ENCODE results near the gene TNFRSF12A.
"Not testable (repeated sequence)": the region's sequence is repeated elsewhere in the genome, so short reads cannot be mapped to it uniquely, and the experiment has no call there.

The TNFRSF12A gene

DNA sequence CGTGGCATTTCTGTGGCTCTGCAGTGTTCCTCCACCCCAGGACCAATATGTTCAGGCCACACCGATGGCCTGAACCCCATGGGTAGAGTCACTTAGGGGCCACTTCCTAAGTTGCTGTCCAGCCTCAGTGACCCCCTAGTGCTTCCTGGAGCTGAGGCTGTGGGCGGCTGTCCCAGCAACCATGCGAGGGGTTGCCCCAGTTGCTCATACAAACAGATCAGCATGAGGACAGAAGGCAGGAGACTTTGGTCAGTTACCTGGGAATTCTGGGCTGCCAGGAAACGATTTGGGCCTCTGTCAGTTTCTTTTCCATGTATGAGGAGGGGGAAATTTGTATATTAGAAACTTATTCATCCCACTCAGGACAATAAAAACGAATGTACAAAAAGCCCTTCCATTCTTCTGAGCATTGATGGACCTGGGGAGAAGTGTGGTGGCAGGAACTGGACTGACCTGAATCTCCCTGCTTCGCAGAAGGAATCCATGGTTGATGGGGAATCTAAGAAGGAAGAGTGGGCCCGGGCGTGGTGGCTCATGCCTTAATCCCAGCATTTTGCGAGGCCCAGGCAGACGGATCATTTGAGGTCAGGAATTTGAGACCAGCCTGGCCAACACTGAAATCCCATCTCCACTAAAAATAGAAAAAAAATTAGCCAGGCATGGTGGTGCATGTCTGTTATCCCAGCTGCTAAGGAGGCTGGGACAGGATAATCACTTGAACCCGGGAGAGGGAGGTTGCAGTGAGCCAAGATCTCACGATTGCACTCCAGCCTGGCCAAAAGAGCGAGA, 40.4 kb downstream of the TNFRSF12A start:
- Histone ChIP-seq H3K4me3 (ENCODE audit: low read depth in 1 of 5, low read length in 5 of 5) (peak overlapping the region in 2 of 5 donors; percentile 22 to 80), H3K4me1 (ENCODE audit: control insufficient read depth in 5 of 5, insufficient read depth in 5 of 5, low read length in 5 of 5) (peaks cover 3 to 36% (median 29%) of the 10 kb centered on the region in 5 donors), H3K9me3 (ENCODE audit: control insufficient read depth in 5 of 5, low read length in 5 of 5) (no peaks in the 10 kb centered on the region), H3K9ac (ENCODE audit: low read length in 5 of 5) (peak overlapping the region in 2 of 5 donors; percentile 60 to 79), H3K36me3 (ENCODE audit: control insufficient read depth in 5 of 5, insufficient read depth in 5 of 5, low read length in 5 of 5) (no peaks in the 10 kb centered on the region), H3K27ac (ENCODE audit: low read depth, low read length) (no peak overlapping the region), H3K27me3 (ENCODE audit: control insufficient read depth in 5 of 5, insufficient read depth in 4 of 5, low read length in 5 of 5) (no peaks in the 10 kb centered on the region)

DNA sequence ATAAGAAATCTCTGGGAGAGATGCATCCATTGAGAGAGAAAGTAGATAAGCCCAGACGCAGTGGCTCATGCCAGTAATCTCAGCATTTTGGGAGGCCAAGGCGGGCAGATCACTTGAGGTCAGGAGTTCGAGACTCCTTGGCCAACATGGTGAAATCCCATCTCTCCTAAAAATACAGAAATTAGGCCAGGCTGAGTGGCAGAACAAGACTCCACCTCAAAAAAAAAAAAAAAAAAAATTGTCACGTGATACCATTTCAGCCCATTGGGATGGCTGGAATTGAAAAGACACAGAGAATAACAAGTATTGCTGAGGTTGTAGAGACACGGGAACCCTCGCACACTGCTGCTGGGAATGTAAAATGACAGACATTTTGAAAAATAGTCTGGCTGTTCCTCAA, 42.4 kb downstream of the TNFRSF12A start:
- no peaks in the 10 kb centered on the region for H3K27me3 ChIP-seq (ENCODE audit: control insufficient read depth in 5 of 5, insufficient read depth in 4 of 5, low read length in 5 of 5)
- no peak overlapping the region for H3K9ac ChIP-seq (ENCODE audit: low read length in 5 of 5)
- no peak overlapping the region for H3K4me3 ChIP-seq (ENCODE audit: low read depth in 1 of 5, low read length in 5 of 5)
- no peak overlapping the region for H3K27ac ChIP-seq (ENCODE audit: low read depth, low read length)
- H3K9me3 ChIP-seq (ENCODE audit: control insufficient read depth in 5 of 5, low read length in 5 of 5): no peaks in the 10 kb centered on the region
- H3K36me3 ChIP-seq (ENCODE audit: control insufficient read depth in 5 of 5, insufficient read depth in 5 of 5, low read length in 5 of 5): peaks cover 0 to 4% (median 0%) of the 10 kb centered on the region in 5 donors
- H3K4me1 ChIP-seq (ENCODE audit: control insufficient read depth in 5 of 5, insufficient read depth in 5 of 5, low read length in 5 of 5): peaks cover 3 to 55% (median 31%) of the 10 kb centered on the region in 5 donors

DNA sequence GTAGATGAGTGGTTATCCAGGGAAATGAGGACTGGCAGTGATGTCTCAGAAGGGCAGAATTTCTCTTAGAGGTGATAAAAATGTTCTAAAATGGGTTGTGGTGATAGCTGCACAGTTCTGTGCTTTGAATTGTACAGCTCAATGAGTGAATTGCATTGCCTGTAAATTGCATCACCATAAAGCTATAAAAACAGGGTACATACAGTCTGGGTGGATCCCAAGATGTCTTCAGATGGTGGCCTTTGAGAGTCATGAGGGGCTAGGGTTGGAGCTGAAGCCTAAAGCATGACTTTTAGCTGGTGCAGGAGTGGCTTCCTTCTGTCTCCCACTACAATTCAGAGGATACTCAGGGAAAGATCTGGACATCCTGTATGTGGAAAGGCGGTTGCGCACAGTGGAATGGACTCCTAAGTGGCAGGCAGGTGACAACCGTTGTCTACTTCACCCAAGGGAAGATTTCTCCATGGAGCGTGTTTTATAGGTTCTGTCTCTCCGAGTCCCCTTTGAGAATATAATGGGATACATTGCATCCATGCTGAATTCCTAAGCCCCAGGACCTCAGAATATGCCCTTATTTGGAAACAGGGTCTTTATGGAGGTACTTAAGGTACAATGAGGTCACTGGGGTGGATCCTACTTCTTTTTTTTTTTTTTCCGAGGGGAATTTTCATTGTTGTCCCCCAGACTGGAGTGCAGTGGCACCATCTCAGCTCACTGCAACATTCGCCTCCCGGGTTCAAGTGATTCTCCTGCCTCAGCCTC, 43.6 kb downstream of the TNFRSF12A start:
- Histone ChIP-seq H3K36me3 (ENCODE audit: control insufficient read depth in 5 of 5, insufficient read depth in 5 of 5, low read length in 5 of 5) (peaks cover 0 to 15% (median 4%) of the 10 kb centered on the region in 5 donors), H3K27me3 (ENCODE audit: control insufficient read depth in 5 of 5, insufficient read depth in 4 of 5, low read length in 5 of 5) (no peaks in the 10 kb centered on the region), H3K4me1 (ENCODE audit: control insufficient read depth in 5 of 5, insufficient read depth in 5 of 5, low read length in 5 of 5) (peaks cover 3 to 53% (median 22%) of the 10 kb centered on the region in 5 donors), H3K4me3 (ENCODE audit: low read depth in 1 of 5, low read length in 5 of 5) (no peak overlapping the region), H3K9me3 (ENCODE audit: control insufficient read depth in 5 of 5, low read length in 5 of 5) (no peaks in the 10 kb centered on the region), H3K9ac (ENCODE audit: low read length in 5 of 5) (no peak overlapping the region), H3K27ac (ENCODE audit: low read depth, low read length) (peak overlapping the region; percentile 84)

DNA sequence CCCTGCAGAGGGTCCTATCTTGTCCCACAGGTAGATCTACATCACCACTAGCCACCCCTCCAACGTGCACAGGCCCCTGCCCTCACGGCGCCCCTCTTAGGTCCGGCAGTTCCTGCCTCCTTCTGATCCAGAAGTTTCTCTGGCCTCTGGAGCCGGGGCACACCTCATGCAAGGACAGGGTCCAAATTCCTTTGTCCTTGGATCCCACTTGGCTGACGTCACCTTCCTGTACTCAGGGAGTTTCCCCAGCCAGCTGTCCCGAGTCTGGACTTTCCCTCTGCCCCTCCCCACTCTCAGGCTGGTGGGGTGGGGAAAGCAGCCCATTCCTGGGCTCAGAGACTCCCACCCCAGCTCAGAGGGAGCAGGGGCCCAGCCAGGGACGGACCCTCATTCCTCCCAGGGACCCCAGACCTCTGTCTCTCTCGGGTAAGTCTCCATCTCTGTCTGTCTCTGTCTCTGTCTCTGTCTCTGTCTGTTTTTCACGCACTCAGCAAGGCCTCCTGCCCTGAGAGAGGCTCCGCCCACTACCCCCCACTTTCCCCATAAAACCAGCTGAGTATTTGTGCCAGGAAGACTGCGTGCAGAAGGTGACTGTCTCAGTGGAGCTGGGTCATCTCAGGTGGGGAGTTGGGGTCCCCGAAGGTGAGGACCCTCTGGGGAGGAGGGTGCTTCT, 45.0 kb downstream of the TNFRSF12A start, which contains the start of gene IL32:
IL32 (plus strand) TSS at position 572 of the 673 bp plus-strand sequence. CDS start 172 bp downstream, outside the sequence.
- Histone ChIP-seq H3K27ac (ENCODE audit: low read depth, low read length) (peak within 1 kb of the TSS; percentile 84), H3K9ac (ENCODE audit: low read length in 5 of 5) (peak within 1 kb of the TSS; percentile 23 to 89 (median 78)), H3K9me3 (ENCODE audit: control insufficient read depth in 5 of 5, low read length in 5 of 5) (no peaks in the 10 kb centered on the region), H3K4me1 (ENCODE audit: control insufficient read depth in 5 of 5, insufficient read depth in 5 of 5, low read length in 5 of 5) (peaks cover 3 to 42% (median 10%) of the 10 kb centered on the region in 5 donors), H3K36me3 (ENCODE audit: control insufficient read depth in 5 of 5, insufficient read depth in 5 of 5, low read length in 5 of 5) (peaks cover 0 to 18% (median 5%) of the 10 kb centered on the region in 5 donors), H3K4me3 (ENCODE audit: low read depth in 1 of 5, low read length in 5 of 5) (peak within 1 kb of the TSS; percentile 31 to 73 (median 71)), H3K27me3 (ENCODE audit: control insufficient read depth in 5 of 5, insufficient read depth in 4 of 5, low read length in 5 of 5) (no peaks in the 10 kb centered on the region)

DNA sequence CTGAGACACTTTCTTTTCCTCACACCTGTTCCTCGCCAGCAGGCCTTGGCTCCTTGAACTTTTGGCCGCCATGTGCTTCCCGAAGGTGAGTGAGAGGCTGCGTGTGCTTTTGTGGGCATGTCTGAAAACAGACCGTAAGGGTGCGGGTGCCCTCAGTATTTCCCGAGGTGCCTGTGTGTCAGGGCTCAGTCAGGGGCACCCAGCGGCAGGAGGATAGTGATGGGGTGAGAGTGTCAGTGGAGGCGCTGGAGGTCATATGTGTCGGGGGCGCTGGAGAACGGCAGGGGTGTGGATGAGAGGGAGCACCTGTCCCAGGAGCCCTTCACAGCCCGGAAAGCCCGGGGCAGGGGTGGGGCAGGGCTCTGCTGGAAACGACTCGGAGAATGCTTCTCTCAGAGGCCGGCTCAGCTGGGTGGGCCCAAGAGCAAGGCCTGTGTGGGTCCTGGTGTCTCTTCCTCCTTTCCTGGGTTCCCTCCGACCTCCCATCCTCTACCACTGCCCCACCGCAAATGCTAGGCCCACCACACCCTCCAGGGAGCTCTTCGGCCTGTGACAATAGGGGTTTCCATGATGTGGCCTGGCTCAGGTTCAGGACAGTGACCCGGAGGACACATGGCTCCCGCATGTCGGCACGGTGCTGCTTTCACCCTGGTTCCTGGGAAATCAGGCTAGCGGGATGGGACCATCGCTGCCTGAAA, 45.7 kb downstream of the TNFRSF12A start:
- H3K4me3 ChIP-seq (ENCODE audit: low read depth in 1 of 5, low read length in 5 of 5): peak overlapping the region; percentile 31 to 73 (median 71)
- peaks cover 0 to 18% (median 5%) of the 10 kb centered on the region in 5 donors for H3K36me3 ChIP-seq (ENCODE audit: control insufficient read depth in 5 of 5, insufficient read depth in 5 of 5, low read length in 5 of 5)
- no peaks in the 10 kb centered on the region for H3K27me3 ChIP-seq (ENCODE audit: control insufficient read depth in 5 of 5, insufficient read depth in 4 of 5, low read length in 5 of 5)
- no peaks in the 10 kb centered on the region for H3K9me3 ChIP-seq (ENCODE audit: control insufficient read depth in 5 of 5, low read length in 5 of 5)
- peak overlapping the region; percentile 84 for H3K27ac ChIP-seq (ENCODE audit: low read depth, low read length)
- H3K4me1 ChIP-seq (ENCODE audit: control insufficient read depth in 5 of 5, insufficient read depth in 5 of 5, low read length in 5 of 5): peaks cover 0 to 39% (median 10%) of the 10 kb centered on the region in 5 donors
- H3K9ac ChIP-seq (ENCODE audit: low read length in 5 of 5): peak overlapping the region; percentile 23 to 89 (median 78)

DNA sequence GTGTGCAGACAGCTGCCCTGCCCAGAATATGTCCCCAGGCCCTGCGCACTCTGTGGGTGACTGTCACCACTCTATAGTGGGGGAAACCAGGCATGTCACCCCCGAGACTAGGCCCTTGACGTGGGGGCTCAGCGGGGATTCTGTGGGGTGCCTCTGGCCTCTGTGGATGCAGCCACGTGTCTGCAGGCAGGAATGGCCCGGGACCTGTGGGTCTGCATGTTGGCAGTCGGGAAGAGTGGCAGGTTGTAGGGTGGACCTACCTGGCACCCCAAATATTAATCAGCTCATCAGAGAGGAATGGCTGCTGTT, 46.2 kb downstream of the TNFRSF12A start:
- Histone ChIP-seq H3K9me3 (ENCODE audit: control insufficient read depth in 5 of 5, low read length in 5 of 5) (no peaks in the 10 kb centered on the region), H3K4me3 (ENCODE audit: low read depth in 1 of 5, low read length in 5 of 5) (peak overlapping the region; percentile 31 to 73 (median 71)), H3K36me3 (ENCODE audit: control insufficient read depth in 5 of 5, insufficient read depth in 5 of 5, low read length in 5 of 5) (peaks cover 0 to 18% (median 5%) of the 10 kb centered on the region in 5 donors), H3K4me1 (ENCODE audit: control insufficient read depth in 5 of 5, insufficient read depth in 5 of 5, low read length in 5 of 5) (peaks cover 0 to 40% (median 10%) of the 10 kb centered on the region in 5 donors), H3K27ac (ENCODE audit: low read depth, low read length) (peak overlapping the region; percentile 84), H3K27me3 (ENCODE audit: control insufficient read depth in 5 of 5, insufficient read depth in 4 of 5, low read length in 5 of 5) (no peaks in the 10 kb centered on the region), H3K9ac (ENCODE audit: low read length in 5 of 5) (peak overlapping the region; percentile 4 to 89 (median 78))

DNA sequence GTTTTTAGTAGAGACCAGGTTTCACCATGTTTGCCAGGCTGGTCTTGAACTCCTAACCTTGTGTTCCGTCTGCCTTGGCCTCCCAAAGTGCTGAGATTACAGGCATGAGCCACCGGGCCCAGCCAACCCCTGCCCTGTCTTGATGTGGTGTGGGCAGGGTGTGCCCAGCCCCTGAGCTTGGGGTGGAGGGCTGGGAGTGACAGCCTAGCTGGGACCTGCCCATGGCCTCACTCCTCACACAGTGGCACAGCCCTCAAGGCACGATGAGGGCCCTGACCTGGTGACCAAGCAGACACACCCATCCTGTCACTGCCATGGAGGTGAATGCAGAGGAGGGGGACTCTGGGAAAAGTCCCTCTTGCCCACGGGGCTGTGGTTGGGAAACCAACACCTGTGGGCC, 48.3 kb downstream of the TNFRSF12A start:
- peaks cover 0 to 47% (median 10%) of the 10 kb centered on the region in 5 donors for H3K4me1 ChIP-seq (ENCODE audit: control insufficient read depth in 5 of 5, insufficient read depth in 5 of 5, low read length in 5 of 5)
- no peaks in the 10 kb centered on the region for H3K9me3 ChIP-seq (ENCODE audit: control insufficient read depth in 5 of 5, low read length in 5 of 5)
- no peak overlapping the region for H3K9ac ChIP-seq (ENCODE audit: low read length in 5 of 5)
- H3K36me3 ChIP-seq (ENCODE audit: control insufficient read depth in 5 of 5, insufficient read depth in 5 of 5, low read length in 5 of 5): peaks cover 0 to 18% (median 5%) of the 10 kb centered on the region in 5 donors
- no peak overlapping the region for H3K4me3 ChIP-seq (ENCODE audit: low read depth in 1 of 5, low read length in 5 of 5)
- peaks cover 0 to under 1% (median 0%) of the 10 kb centered on the region in 5 donors for H3K27me3 ChIP-seq (ENCODE audit: control insufficient read depth in 5 of 5, insufficient read depth in 4 of 5, low read length in 5 of 5)
- H3K27ac ChIP-seq (ENCODE audit: low read depth, low read length): no peak overlapping the region

DNA sequence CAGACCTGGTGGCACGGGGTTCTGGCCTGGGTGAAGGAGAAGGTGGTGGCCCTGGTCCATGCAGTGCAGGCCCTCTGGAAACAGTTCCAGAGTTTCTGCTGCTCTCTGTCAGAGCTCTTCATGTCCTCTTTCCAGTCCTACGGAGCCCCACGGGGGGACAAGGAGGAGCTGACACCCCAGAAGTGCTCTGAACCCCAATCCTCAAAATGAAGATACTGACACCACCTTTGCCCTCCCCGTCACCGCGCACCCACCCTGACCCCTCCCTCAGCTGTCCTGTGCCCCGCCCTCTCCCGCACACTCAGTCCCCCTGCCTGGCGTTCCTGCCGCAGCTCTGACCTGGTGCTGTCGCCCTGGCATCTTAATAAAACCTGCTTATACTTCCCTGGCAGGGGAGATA, 49.0 kb downstream of the TNFRSF12A start:
- H3K4me3 ChIP-seq (ENCODE audit: low read depth in 1 of 5, low read length in 5 of 5); H3K27me3 ChIP-seq (ENCODE audit: control insufficient read depth in 5 of 5, insufficient read depth in 4 of 5, low read length in 5 of 5); H3K9me3 ChIP-seq (ENCODE audit: control insufficient read depth in 5 of 5, low read length in 5 of 5); H3K27ac ChIP-seq (ENCODE audit: low read depth, low read length); H3K9ac ChIP-seq (ENCODE audit: low read length in 5 of 5): not testable (repeated sequence)
- Histone ChIP-seq H3K36me3 (ENCODE audit: control insufficient read depth in 5 of 5, insufficient read depth in 5 of 5, low read length in 5 of 5) (peaks cover 0 to 18% (median 5%) of the 10 kb centered on the region in 5 donors), H3K4me1 (ENCODE audit: control insufficient read depth in 5 of 5, insufficient read depth in 5 of 5, low read length in 5 of 5) (peaks cover 0 to 52% (median 10%) of the 10 kb centered on the region in 5 donors)

DNA sequence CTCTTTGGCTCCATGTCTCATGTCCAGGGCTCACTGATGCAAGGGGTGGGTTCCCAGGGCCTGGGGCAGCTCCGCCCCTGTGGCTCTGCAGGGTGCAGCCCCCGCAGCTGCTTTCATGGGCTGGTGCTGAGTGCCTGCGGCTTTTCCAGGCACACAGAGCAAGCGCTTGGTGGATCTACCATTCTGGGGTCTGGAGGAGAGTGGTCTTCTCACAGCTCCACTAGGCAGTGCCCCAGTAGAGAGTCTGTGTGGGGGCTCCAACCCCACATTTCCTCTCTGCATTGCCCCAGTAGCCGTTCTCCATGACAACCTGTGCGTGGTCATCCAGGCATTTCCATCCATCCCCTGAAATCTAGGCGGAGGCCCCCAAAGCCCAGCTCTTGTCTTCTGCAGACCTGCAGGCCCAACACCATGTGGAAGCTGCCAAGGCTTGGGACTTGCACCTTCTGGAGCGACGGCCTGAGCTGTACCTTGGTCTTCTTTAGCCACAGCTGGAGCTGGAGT, 50.5 kb downstream of the TNFRSF12A start:
- no peak overlapping the region for H3K4me3 ChIP-seq (ENCODE audit: low read depth in 1 of 5, low read length in 5 of 5)
- H3K9ac ChIP-seq (ENCODE audit: low read length in 5 of 5): no peak overlapping the region
- H3K27ac ChIP-seq (ENCODE audit: low read depth, low read length): no peak overlapping the region
- H3K9me3 ChIP-seq (ENCODE audit: control insufficient read depth in 5 of 5, low read length in 5 of 5): no peaks in the 10 kb centered on the region
- H3K4me1 ChIP-seq (ENCODE audit: control insufficient read depth in 5 of 5, insufficient read depth in 5 of 5, low read length in 5 of 5): peaks cover 0 to 45% (median 0%) of the 10 kb centered on the region in 5 donors
- H3K27me3 ChIP-seq (ENCODE audit: control insufficient read depth in 5 of 5, insufficient read depth in 4 of 5, low read length in 5 of 5): peaks cover 0 to 7% (median 6%) of the 10 kb centered on the region in 5 donors
- H3K36me3 ChIP-seq (ENCODE audit: control insufficient read depth in 5 of 5, insufficient read depth in 5 of 5, low read length in 5 of 5): peaks cover 0 to 18% (median 5%) of the 10 kb centered on the region in 5 donors

Measured in subcutaneous abdominal adipose tissue (tissue), 5 donors.